Kidney (tissue), 14 donors: Measurements from ENCODE around the gene KLC1. TPM values are rescaled to one million over a fixed set of nuclear protein-coding genes. Genes with fewer than 3 reads are reported as not detected.
A peak's percentile ranks its signal among the peaks of the same experiment; 100 is the strongest.

Source experiments
- DNase-seq, 5 donors: peaks; one replicate each; pipeline ENCODE4 v3.0.0-alpha.2; 2013 to 2020
- FAIRE-seq: peaks from 2 replicates; lab custom pipeline; 2012; peaks lifted over from hg19 to GRCh38; lab: Jason Lieb, UNC
- H3K27ac ChIP-seq, 2 donors: one replicate each; pipeline ENCODE4 v1.7.0; 2013; ENCODE audit warnings: low read depth in 2 of 2, low read length in 2 of 2, inconsistent platforms in 1 of 2
- H3K27me3 ChIP-seq: one replicate; pipeline ENCODE4 v1.7.1; 2013; ENCODE audit warnings: low read length, inconsistent platforms; ENCODE audit not compliant: control insufficient read depth, insufficient read depth
- H3K36me3 ChIP-seq, 3 donors: one replicate each; pipeline versions ENCODE4 v1.7.0 to v1.7.1; 2013; ENCODE audit warnings: low read length in 3 of 3, control low read depth in 1 of 3, inconsistent platforms in 1 of 3; ENCODE audit not compliant: insufficient read depth in 3 of 3, control insufficient read depth in 2 of 3
- H3K4me1 ChIP-seq, 3 donors: one replicate each; pipeline versions ENCODE4 v1.7.0 to v1.7.1; 2013; ENCODE audit warnings: low read length in 3 of 3, inconsistent platforms in 1 of 3, low read depth in 1 of 3; ENCODE audit not compliant: control insufficient read depth in 2 of 3, insufficient read depth in 2 of 3
- H3K4me3 ChIP-seq, 3 donors: one replicate each; pipeline versions ENCODE4 v1.7.0 to v1.8.1; 2013; ENCODE audit warnings: low read length in 3 of 3, control low read depth in 1 of 3, inconsistent platforms in 1 of 3
- H3K9ac ChIP-seq, 3 donors: one replicate each; pipeline versions ENCODE4 v1.7.0 to v1.7.1; 2013; ENCODE audit warnings: low read length in 3 of 3, control low read depth in 1 of 3, inconsistent platforms in 1 of 3
- H3K9me3 ChIP-seq, 3 donors: one replicate each; pipeline versions ENCODE4 v1.7.0 to v1.7.1; 2013; ENCODE audit warnings: low read length in 3 of 3, control low read depth in 1 of 3, inconsistent platforms in 1 of 3; ENCODE audit not compliant: control insufficient read depth in 2 of 3, insufficient read depth in 1 of 3
- intact Hi-C: fragments of 100-400 bp; cut with DNase I; formaldehyde crosslinking; loops from one replicate; pipeline ENCODE4 v1.11.1; 2022
- polyA plus RNA-seq: library from polyadenylated mRNA; stranded (reverse); fragments of 350-450 nt; fragmentation: Illumina TruSeq; extraction: RNeasy Lipid Tissue Mini Kit (QIAGEN cat#74804); gene quantifications from one replicate; pipeline ENCODE4 v1.2.3, GENCODE V29; 2014; ENCODE audit warnings: low read depth, low replicate concordance; ENCODE audit not compliant: insufficient read depth
- total RNA-seq: library from RNA; stranded (reverse); fragmentation: NEBNext Ultra II Directional; extraction: Animal tissue kit (Norgen Biotek cat#: 25700); gene quantifications from one replicate; pipeline ENCODE4 v1.2.1, GENCODE V29; 2021
- TF ChIP-seq, protein P1 (sequence below): IDR thresholded peaks from 3 replicates; pipeline ENCODE4 v1.5.1; 2012; ENCODE audit warnings: mild to moderate bottlenecking, moderate library complexity, borderline replicate concordance; ENCODE audit not compliant: insufficient read depth; ENCODE audit errors: extremely low read depth
- donor health status: control.
- donor health status: control.
- donor health status: control.
- donor health status: control.
- donor health status: control.
- donor health status: DM: yes; HTN: yes; CAD: no.
- donor health status: Normal renal cell carcinoma (clear cell type).

KLC1 gene
- total and polyA plus RNA-seq, 2 donors from 2014 or later = 49.8 to 152 TPM

DNA sequence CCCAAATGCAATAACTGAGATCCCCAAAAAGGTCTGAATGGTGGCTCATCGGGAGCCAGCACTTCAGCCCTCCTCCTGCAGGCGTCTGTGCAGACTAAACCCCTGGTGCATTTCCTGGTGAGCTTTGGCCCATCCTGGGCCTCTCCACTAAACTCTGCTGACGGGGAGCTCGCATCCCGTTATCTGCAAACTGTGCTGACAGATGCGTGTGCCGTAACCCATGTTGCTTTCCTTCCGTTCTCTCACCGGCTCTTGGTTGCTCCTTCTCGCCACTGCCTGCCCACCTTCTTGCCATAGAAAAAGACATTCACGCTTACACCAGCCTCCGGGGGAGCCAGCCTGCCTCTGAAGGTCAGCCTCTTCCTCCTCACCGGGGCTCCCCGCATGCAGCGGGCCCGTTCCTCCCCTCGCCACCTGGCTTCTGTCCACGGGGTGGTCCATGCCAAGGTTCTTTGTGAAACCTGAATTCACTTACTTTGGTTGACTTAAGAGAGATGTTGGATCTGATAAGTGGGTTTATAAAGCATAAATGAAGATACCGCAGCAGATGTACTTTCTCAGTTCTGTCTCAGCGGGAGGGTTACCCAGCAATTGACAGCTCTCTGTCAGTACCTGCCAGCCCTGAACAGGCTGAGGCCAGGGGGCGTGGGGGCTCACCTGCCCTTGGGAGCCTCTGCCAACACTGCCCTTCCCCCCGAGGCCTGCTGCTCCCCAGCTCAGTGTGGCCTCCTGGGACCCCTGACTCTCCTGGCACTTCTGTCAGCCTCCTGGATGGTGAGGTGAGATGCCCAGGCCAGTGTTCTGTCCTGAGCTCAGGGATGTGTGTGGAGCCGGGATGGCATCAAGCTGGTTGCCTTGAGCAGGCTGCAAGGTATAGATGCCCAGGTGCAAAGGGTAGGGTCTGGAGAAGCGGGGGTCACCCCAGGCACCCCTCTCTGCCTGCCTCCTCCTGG, 100.8 kb downstream of the KLC1 start:
- FAIRE-seq = no peak
- H3K27ac ChIP-seq = no peak overlapping the region

DNA sequence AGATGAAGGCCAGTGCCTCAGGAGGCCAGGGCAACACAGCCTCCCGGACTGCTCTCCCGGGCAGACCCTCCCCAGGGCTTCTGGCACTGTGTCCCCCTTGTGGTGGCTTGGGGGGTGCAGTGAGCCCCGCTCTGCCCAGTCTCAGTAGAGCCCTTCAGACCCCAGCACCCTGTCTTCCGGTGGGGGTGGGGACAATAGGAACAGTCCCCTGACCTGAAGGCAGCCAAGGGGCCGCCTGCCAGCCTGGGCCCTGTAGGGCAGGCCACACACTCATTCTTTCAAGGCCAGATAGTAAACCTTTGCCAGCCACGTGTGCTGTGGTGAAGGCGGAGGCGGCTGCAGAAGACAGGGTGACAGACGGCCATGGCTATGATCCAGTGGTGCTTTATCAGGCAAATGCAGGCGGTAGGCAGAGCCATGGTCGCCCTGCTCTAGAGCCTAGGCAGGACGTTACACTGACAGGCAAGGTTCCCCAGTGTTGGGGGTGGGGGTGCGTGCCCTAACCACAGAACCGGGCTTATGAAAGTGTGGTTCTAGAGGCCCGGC, 101.6 kb downstream of the KLC1 start:
- intact Hi-C loops = no loop called here

More for the DNA sequence above, 100.8 kb downstream of the KLC1 start:
- Histone ChIP-seq H3K9ac (no peak overlapping the region), H3K36me3 (peaks cover 2 to 35% (median 4%) of the 10 kb centered on the region in 3 donors), H3K4me3 (no peak overlapping the region), H3K4me1 (peaks cover 0 to 5% (median 4%) of the 10 kb centered on the region in 3 donors), H3K9me3 (no peaks in the 10 kb centered on the region), H3K27me3 (no peaks in the 10 kb centered on the region)
- intact Hi-C loops = no loop called here
- TF ChIP-seq, protein P1, sequence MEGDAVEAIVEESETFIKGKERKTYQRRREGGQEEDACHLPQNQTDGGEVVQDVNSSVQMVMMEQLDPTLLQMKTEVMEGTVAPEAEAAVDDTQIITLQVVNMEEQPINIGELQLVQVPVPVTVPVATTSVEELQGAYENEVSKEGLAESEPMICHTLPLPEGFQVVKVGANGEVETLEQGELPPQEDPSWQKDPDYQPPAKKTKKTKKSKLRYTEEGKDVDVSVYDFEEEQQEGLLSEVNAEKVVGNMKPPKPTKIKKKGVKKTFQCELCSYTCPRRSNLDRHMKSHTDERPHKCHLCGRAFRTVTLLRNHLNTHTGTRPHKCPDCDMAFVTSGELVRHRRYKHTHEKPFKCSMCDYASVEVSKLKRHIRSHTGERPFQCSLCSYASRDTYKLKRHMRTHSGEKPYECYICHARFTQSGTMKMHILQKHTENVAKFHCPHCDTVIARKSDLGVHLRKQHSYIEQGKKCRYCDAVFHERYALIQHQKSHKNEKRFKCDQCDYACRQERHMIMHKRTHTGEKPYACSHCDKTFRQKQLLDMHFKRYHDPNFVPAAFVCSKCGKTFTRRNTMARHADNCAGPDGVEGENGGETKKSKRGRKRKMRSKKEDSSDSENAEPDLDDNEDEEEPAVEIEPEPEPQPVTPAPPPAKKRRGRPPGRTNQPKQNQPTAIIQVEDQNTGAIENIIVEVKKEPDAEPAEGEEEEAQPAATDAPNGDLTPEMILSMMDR = no peak
- peak in 2 of 5 donors; percentile 33 to 42 for DNase-seq

DNA sequence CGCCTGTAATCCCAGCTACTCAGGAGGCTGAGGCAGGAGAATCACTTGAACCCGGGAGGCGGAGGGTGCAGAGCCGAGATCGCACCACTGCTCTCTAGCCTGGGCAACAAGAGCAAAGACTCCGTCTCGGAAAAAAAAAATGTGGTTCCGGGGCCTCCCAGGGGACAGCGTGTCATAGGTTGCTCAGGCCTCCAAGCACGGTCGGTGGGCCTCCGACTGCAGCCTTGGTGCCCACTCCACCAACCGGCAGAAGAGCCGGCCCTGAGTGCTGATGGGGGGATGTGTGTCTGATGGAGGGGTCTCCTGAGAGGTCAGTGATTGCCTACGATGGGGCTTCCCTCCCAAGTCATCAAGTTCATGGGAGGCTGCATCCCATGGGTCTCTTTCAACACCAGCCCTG, 102.5 kb downstream of the KLC1 start:
- DNase-seq (peak in 2 of 5 donors; percentile 28 to 51), FAIRE-seq (no peak)
- TF ChIP-seq, protein P1 = no peak
- no peak overlapping the region for H3K4me3 ChIP-seq
- H3K27me3 ChIP-seq = no peaks in the 10 kb centered on the region
- peaks cover 2 to 33% (median 5%) of the 10 kb centered on the region in 3 donors for H3K36me3 ChIP-seq
- intact Hi-C loops = no loop called here
- H3K9ac ChIP-seq = no peak overlapping the region
- H3K27ac ChIP-seq = no peak overlapping the region
- H3K4me1 ChIP-seq = peaks cover 0 to 18% (median 14%) of the 10 kb centered on the region in 3 donors
- H3K9me3 ChIP-seq = no peaks in the 10 kb centered on the region

More for the DNA sequence above, 101.6 kb downstream of the KLC1 start:
- Histone ChIP-seq H3K9ac (no peak overlapping the region), H3K9me3 (no peaks in the 10 kb centered on the region), H3K27me3 (no peaks in the 10 kb centered on the region), H3K4me1 (peaks cover 0 to 10% (median 5%) of the 10 kb centered on the region in 3 donors), H3K36me3 (peaks cover 2 to 35% (median 4%) of the 10 kb centered on the region in 3 donors), H3K27ac (no peak overlapping the region), H3K4me3 (no peak overlapping the region)
- TF ChIP-seq, protein P1 = no peak
- DNase-seq = peak in 2 of 5 donors; percentile 42 to 61
- FAIRE-seq = no peak
